Glutamatergic neuron (in vitro differentiated cells): ENCODE measurements around the gene HEATR1. TPM values are rescaled to one million over a fixed set of nuclear protein-coding genes. Genes with fewer than 3 reads are reported as not detected.

ENCODE experiments used
- DNase-seq: peaks from one replicate; pipeline ENCODE4 v3.0.0; 2022
- H3K27ac Mint-ChIP-seq: one replicate; pipeline ENCODE4 v1.8.0; 2020; ENCODE audit warnings: mild to moderate bottlenecking, mixed read lengths, inconsistent platforms; ENCODE audit not compliant: unreplicated experiment
- H3K27me3 Mint-ChIP-seq: one replicate; pipeline ENCODE4 v1.8.0; 2020; ENCODE audit warnings: mild to moderate bottlenecking, moderate library complexity, mixed read lengths, inconsistent platforms; ENCODE audit not compliant: unreplicated experiment
- H3K36me3 Mint-ChIP-seq: one replicate; pipeline ENCODE4 v1.8.0; 2020; ENCODE audit warnings: mild to moderate bottlenecking, mixed read lengths, inconsistent platforms; ENCODE audit not compliant: unreplicated experiment
- H3K4me1 Mint-ChIP-seq: one replicate; pipeline ENCODE4 v1.8.0; 2020; ENCODE audit warnings: mild to moderate bottlenecking, low read depth, mixed read lengths, inconsistent platforms; ENCODE audit not compliant: unreplicated experiment
- H3K4me3 Mint-ChIP-seq: one replicate; pipeline ENCODE4 v1.8.0; 2020; ENCODE audit warnings: mild to moderate bottlenecking, mixed read lengths, inconsistent platforms; ENCODE audit not compliant: unreplicated experiment
- H3K9me3 Mint-ChIP-seq: one replicate; pipeline ENCODE4 v1.8.0; 2020; ENCODE audit warnings: mild to moderate bottlenecking, moderate library complexity, mixed read lengths, inconsistent platforms; ENCODE audit not compliant: unreplicated experiment
- total RNA-seq: library from RNA; stranded (reverse); fragmentation: NEBNext Ultra II Directional; extraction: Animal tissue kit (Norgen Biotek cat#: 25700); gene quantifications from one replicate; pipeline ENCODE4 v1.2.1, GENCODE V29; 2021; ENCODE audit not compliant: unreplicated experiment
- TF ChIP-seq, protein P1 (sequence below): fragments of 200-600 bp; sonication (generic); IDR thresholded peaks from one replicate; pipeline ENCODE4 v1.5.0; 2021; ENCODE audit not compliant: partially characterized antibody, unreplicated experiment

HEATR1 gene
- total RNA-seq, 1 donor from 2014 or later = 31.7 TPM

DNA sequence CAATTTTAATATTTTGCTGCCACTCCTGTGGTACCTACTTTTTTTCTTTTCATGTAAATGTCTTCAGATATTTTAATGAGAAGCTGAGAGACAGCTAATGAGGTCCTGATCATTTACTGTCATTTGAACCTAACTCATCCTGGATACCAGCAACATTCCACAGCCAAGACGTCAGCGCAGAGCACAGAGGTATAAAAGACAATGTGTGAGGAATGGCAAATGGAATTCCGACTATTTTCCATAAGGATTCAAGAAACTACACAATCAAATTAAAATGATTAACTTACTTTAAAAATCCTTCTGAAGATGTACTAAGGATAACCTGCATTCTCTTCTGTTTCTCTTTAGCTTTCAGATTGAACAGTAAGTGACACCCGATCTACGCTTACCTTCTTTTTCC is 38.8 kb downstream of the HEATR1 start:
- Mint-ChIP-seq H3K4me3 (no peak overlapping the region), H3K27ac (no peak overlapping the region), H3K36me3 (no peaks in the 10 kb centered on the region), H3K4me1 (no peaks in the 10 kb centered on the region), H3K9me3 (no peaks in the 10 kb centered on the region), H3K27me3 (no peaks in the 10 kb centered on the region)
- no peak for DNase-seq
- TF ChIP-seq, protein P1, sequence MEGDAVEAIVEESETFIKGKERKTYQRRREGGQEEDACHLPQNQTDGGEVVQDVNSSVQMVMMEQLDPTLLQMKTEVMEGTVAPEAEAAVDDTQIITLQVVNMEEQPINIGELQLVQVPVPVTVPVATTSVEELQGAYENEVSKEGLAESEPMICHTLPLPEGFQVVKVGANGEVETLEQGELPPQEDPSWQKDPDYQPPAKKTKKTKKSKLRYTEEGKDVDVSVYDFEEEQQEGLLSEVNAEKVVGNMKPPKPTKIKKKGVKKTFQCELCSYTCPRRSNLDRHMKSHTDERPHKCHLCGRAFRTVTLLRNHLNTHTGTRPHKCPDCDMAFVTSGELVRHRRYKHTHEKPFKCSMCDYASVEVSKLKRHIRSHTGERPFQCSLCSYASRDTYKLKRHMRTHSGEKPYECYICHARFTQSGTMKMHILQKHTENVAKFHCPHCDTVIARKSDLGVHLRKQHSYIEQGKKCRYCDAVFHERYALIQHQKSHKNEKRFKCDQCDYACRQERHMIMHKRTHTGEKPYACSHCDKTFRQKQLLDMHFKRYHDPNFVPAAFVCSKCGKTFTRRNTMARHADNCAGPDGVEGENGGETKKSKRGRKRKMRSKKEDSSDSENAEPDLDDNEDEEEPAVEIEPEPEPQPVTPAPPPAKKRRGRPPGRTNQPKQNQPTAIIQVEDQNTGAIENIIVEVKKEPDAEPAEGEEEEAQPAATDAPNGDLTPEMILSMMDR = no peak

DNA sequence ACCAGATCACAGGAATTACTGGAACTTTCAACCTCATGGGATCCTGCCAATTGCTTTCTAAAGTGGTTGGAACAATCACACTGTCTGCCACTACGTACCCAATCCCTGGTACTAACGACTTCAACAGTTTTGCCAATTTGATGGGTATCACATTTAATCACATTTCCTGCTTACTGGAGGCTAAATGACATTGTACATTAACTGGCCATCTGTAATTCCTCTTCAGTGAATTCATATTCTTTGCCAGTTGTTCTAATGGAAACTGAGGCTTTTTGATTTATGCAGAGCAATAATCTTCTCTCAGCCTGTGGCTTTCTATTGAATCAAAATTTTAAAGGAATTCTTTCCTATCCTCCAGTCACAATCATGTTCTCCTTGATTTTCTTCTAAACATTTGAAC is 42.3 kb downstream of the HEATR1 start:
- TF ChIP-seq, protein P1 = no peak
- no peak for DNase-seq
- Mint-ChIP-seq H3K9me3 (no peaks in the 10 kb centered on the region), H3K36me3 (no peaks in the 10 kb centered on the region), H3K27ac (no peak overlapping the region), H3K4me1 (peaks cover 2% of the 10 kb centered on the region), H3K27me3 (no peaks in the 10 kb centered on the region), H3K4me3 (no peak overlapping the region)

DNA sequence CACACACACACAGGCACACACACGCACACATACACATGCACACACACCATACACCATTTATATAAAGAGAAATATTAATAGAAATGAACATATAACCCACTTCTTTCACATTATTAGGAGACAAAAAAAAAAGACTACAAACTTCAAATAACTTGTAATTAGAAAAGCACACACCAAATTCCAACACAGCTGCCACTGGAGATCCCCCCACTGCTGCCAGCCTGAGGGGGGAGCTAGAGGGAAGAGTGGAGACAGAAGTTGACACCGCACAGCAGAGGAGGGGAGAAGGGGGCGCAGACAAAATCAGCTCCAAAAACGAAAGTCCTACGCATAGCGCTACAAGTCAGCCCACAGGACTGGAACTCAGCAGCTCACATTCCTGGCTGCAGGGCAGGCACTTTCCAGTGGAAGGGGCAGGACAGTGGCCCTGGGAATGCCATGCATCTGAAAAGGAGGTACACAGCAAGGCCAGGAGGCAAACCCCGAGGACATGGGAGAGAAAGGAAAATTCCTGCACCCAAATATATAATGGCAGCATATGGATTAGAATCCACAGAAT is 44.0 kb downstream of the HEATR1 start:
- H3K27ac Mint-ChIP-seq = no peak overlapping the region
- H3K27me3 Mint-ChIP-seq = peaks cover 2% of the 10 kb centered on the region
- H3K36me3 Mint-ChIP-seq = no peaks in the 10 kb centered on the region
- DNase-seq = no peak
- no peaks in the 10 kb centered on the region for H3K9me3 Mint-ChIP-seq
- H3K4me3 Mint-ChIP-seq = no peak overlapping the region
- TF ChIP-seq, protein P1 = no peak
- H3K4me1 Mint-ChIP-seq = peaks cover 2% of the 10 kb centered on the region

DNA sequence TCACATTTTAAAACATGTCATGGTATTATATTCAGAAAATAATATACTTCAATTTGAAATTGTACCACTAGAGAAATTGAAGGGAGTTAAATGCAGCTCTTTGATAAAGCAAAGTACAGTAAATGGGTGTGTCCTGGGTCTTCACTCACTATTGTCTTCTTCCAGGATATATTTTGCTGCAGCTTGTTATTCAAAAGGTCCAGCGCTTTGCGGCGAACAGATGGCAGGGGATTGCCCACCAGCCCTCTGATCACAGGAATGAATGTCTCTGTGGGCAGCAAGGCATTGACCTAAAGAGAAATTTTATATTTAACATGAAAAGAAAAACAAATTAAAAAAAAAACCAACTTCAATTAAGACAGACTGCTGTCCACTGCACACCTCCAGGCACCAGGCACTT is 45.5 kb downstream of the HEATR1 start:
- no peak for DNase-seq
- Mint-ChIP-seq H3K4me1 (peaks cover 2% of the 10 kb centered on the region), H3K27ac (peak overlapping the region; percentile 25), H3K9me3 (no peaks in the 10 kb centered on the region), H3K27me3 (peaks cover 2% of the 10 kb centered on the region), H3K4me3 (no peak overlapping the region), H3K36me3 (no peaks in the 10 kb centered on the region)
- TF ChIP-seq, protein P1 = no peak

DNA sequence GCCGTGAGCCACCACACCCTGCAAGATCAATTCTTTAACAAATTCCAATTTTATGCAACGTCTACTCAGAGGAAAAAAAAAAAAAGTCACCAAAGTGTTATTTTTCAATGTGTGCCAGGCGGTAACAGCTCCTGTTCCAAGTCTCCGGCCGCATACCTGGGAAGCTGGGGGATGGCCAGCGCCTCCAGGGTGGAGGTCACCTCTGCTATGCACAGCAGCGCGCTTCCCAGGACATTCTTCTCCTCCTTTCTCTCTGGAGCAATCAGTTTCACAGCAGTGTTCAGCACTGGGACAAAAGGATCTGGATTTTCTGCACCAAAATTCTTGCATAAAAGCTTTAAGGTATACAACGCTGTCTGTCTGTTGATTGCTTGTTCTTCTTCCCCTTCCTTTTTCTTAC is 46.2 kb downstream of the HEATR1 start:
- TF ChIP-seq, protein P1 = no peak
- Mint-ChIP-seq H3K4me1 (peaks cover 2% of the 10 kb centered on the region), H3K4me3 (no peak overlapping the region), H3K27ac (no peak overlapping the region), H3K36me3 (no peaks in the 10 kb centered on the region), H3K9me3 (no peaks in the 10 kb centered on the region), H3K27me3 (peaks cover 2% of the 10 kb centered on the region)
- DNase-seq = no peak
